HG03025 (cell line): Measurements from ENCODE around the gene WDR89.
"Not testable (repeated sequence)": the region's sequence is repeated elsewhere in the genome, so short reads cannot be mapped to it uniquely, and the experiment has no call there.

Experiments
- ATAC-seq: cut with Tn5 transposase; IDR thresholded peaks from one replicate; pipeline ENCODE4 v1.9.1; 2021; ENCODE audit warnings: mild to moderate bottlenecking, moderate library complexity; ENCODE audit not compliant: unreplicated experiment, low FRiP score

WDR89 gene

DNA sequence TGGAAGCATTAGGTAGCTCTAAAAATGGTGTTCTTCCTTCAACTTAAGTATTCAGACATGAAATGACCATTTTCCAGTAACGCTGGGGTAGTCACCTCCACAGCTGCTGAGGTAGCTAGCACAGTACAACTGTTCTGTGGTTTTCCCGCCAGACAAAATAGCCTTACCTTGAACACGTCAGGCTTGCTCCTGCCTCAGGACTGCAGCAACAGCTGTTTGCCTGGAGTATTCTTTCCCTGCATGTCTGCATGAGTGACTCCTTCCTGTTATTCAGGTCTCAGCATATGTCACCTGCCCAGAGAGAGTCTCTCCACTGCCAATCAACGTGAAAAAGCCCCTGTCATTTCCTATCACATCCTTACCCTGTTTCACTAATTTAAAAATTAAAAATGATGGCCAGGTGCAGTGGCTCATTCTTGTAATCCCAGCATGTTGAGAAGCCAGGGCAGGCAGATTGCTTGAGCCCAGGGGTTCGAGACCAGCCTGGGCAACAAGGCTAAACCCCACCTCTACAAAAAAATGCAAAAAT is 37.9 kb downstream of the WDR89 start:
- ATAC-seq: no peak

DNA sequence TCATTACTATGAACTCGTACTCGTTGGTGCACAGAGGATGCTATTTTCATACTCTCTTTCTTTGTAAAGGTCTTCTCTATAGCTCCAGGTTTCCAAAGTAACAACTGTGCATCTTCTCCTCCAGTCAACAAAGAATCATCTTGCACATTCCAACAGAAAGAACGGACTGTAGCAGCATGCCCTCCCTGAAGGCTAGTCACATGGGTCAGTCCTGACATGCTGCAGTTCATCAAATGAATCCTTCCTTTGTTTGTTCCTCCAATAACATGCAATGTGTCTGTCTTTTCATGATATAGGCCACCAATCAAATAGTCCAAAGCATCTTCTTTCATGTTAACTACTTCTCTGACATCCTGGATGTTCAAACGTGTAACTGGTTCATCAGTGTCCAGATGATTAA is 42.9 kb downstream of the WDR89 start:
- ATAC-seq: no peak

DNA sequence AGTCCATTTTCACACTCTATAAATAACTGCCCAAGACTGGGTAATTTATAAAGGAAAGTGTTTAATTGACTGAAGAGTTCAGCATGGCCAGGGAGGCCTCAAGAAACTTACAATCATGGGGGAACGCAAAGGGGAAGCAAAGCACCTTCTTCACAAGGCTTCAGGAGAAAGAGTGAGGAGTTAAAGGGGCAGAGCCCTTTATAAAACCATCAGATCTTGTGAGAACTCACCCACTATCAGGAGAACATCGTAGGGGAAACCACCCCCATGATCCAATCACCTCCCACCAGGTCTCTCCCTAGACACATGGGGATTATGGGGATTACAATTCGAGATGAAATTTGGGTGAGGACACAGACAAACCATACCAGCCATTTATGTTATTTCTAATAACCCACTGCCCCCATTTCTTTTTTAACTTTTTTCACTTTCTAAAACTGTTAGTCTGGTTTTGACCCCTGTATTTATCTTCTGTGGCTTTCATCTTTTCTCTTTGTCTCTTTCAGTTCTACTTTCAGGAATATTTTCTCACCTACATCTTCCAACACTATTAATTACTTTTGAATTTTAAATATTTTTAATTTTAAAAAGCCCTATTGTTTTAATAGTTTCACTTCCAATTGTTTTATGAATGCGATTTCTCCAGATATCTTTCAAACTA is 44.5 kb downstream of the WDR89 start:
- ATAC-seq: no peak

DNA sequence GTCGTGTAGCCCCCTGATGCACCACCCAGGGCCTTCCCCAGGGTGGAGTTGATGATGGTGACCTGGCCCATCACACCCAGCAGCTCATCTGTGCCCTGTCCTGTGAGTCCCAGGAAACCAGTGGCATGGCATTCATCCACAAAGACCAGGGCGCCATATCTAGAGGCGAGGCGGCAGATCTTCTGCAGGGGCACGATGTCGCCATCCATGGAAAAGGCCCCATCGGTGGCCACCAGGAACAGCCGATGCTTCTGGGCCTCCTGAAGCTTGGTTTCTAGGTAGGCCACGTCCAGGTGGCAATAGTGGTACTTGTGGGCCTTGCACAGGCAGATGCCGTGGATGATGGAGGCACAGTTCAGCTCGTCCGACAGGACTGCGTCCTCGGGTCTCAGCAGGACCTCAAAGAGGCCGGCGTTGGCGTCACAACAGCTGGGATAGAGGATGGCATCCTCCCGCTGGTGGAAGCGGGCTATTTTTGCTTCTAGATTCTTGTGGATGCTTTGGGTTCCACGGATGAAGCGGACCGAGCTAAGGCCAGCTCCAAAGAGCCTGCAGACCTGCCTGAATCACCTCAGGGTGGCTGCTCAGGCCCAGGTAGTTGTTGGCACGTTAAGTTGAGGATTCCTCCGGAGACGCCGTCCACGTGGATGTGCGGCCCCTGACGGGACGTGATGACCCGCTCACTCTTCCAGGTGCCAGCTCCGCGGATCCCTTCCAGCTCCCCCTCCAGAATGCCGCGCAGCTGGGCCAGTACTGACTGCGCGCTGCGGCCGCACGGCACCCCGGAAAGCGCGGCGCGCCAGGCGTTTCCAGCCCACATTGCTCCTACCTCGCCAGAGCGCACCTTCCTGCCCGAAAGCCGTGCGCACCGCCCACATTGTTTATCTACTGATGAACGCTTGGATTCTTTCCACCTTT is 47.0 kb downstream of the WDR89 start:
- ATAC-seq: no peak

DNA sequence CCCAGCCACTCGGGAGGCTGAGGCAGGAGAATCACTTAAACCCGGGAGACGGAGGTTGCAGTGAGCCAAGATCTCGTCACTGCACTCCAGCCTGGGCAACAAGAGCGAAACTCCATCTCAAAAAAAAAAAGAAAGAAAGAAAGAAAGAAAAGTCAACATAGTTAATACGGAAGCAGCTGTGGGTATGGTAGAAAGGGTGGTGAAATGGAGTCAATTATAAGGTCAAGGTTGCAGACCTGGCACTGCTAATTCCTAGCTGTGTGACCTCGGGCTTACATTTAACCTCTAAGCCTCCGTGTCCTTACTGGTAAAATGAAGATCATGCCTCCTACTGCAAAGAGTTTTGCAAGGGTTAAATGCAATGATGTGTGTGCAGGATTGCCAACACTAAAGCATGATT is 58.6 kb downstream of the WDR89 start:
- not testable (repeated sequence) for ATAC-seq

DNA sequence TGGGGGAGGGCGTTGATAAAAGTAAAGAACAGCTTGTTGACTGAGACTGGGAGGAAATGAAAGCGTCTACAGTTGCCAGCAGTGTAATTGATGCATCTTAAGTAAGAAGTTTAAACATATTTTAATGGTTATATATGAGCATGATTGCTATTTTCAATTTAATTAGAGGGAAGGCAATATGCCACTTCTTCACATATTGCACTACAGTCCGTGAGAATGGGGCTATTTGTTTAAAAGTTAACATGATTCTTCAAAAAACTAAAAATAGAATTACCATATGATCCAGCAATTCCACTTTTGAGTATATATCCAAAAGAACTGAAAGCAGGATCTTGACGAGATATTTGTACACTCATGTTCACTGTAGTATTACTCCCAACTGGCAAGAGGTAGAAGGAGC is 60.2 kb downstream of the WDR89 start:
- ATAC-seq: no peak

DNA sequence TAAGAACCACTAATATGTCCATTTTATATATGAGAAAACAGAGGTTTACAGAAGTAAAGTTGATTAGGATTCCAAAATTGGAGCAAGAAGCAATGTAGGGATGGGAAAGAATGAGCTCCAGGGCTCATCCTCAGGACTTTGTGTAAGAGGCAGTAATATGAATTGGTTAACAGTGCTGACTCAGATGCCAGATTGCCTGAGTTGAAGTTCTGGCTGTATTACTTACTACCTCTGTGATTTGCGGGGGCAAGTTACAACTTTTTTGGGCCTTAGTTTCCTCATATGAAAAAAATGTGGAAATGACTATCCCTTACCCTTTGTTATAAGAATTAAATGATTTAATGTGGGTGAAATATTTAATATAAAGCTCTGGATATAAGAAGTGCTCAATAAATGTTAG is 63.4 kb downstream of the WDR89 start:
- ATAC-seq: no peak

DNA sequence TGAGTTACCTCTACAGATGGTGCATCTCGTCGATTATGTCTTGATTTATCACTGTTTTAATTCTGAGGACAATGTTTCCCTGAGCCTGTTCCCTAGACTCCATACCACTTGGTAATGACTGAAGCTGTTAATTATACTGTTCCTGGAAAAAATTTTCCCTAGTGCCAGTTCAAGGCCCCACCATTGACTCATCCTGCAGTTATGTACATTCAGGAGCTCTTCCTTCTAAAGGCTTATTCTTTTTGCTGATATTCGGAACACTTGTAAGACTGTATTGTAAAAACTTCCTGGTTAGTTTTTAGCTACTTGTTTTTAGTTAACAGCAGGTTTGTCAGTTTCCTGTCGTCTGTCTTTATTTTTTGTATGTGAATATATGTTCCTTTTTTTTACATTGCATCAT is 68.1 kb downstream of the WDR89 start:
- ATAC-seq: no peak

DNA sequence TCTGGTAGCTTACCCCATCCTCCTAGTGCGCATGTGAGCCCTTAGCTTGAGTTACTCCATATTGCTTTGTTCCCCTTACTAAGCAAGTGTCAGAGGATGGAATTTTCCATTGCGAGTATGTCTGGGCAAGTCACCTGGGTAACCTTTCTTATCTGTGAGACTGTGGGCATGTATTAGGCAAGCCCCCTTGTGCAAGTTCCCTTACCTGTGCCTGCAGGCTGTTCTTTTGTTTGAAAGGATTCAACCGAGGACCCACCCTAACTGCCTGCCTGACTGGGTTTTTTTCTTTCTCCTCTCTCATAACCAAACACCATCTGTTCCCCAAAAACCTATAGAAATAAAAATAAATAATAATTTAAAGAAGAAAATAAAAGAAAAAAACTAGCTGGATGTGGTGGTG is 76.2 kb downstream of the WDR89 start:
- ATAC-seq: no peak

DNA sequence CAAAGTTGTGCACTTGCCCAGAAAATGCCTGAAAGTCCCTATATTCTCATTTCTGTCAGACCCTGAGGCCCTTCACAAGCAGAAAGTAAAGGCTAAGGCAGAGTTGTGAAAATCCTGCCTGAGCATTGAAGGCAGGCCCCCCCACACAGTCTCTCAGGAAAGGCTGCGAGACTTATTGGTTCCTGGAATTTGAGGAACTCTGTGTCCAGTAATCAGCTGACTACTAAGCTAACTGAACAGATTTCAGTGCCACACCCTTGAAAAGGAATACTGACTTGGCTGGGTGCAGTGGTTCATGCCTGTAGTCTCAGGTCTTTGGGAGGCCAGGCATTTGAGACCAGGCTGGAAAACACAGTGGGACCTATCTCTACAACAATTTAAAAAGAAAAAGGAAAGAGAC is 77.4 kb downstream of the WDR89 start:
- ATAC-seq: no peak

DNA sequence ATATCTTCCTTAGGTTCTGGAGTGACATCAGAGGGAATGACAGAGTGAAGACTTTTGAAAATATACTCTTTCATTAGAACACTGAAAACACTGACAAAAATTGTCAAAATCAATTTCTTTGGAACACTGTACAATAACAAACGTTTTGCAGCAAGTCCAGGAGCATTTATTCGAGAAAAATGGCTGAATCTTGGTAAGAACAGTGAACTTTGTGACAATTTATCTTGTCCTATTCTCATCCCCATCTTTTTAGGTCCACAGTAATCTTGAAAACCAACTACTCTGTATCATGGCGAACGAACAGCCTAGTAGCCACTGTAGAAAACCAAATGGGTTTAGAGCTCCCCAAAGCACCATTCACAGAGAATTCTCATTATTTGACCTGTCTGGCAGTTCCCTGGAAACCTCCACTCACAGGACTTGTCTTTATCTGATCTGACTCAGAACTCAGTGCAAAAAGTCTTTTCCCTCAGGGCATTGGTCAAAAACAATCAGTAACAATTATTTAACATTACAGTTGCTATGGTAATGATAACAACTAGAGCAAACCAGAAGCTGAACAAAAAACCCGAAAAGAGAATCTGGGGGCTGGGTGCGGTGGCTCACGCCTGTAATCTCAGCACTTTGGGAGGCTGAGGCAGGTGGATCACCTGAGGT is 78.2 kb downstream of the WDR89 start:
- no peak for ATAC-seq

DNA sequence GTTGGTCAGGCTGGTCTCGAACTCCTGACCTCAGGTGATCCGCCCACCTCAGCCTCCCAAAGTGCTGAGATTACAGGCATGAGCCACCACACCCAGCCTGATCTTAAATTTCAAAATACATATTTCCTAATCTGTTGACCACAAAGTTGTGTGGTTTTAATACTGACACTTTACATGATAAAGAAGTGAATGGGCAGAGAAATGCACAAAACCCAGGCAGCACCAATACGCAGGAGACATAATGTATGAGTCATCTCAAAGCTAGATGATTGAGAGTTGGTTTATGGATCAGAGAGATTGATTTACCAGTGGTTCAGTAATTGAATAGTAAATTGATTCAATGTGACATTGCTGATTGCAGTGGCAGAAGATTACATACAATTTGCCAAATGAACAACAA is 79.3 kb downstream of the WDR89 start:
- ATAC-seq: no peak

DNA sequence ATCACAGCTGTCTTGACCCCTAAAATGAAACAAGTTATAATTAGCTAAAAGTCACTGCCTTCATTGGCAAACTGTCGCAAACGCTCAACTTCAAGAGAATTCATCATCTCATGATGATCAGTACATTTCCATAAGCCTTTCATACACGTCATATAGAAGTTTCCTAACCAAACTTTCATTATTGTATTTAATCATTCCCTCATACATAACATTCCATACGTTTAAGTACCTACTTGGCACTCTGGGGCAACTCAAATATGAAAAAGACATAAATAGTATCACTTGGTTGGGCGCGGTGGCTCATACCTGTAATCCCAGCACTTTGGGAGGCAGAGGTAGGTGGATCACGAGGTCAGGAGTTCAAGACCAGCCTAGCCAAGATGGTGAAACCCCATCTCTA is 86.1 kb downstream of the WDR89 start:
- no peak for ATAC-seq

DNA sequence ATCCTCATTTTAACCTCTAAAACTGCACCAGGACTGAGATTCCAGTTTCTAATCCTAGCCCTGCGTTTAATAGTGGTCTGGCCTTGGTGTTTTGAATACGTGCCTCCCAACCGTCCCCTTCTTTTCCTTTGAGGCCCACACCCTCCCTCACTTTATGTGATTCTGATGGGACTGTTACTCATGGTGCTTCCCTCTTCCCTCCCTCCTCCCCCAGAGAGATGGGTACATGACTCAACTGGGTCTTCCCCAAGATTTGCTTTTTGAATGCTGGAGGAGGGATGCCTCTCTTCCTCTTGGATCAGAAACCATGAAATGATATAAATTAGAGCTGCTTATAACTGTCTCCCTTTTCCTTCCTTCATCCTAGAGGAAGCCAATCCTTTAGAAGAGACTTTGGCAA is 90.3 kb downstream of the WDR89 start:
- ATAC-seq: no peak

DNA sequence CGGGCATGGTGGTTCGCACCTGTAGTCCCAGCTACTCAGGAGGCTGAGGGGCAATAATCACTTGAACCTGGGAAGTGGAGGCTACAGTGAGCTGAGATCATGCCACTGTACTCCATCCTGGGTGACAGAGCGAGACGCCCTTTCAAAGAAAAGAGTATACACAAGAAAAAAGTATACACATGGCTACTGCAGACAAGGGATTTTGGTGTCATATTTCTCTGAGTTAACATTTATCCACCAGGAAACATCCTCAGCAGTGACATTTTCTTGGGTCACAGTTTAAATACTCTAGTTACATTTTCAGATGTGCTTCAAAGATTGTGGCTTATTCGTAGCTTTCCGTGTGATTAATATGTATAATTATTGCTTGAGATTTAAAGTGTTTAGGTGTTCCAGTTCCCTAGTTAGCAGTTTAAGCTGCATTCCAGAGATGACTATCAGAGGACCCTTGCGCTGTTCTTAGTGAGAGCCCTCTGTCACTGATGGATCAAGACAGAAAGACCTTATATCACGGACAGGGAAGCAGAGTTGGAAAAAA is 93.8 kb downstream of the WDR89 start:
- ATAC-seq: no peak
